Skin of body (tissue), 2 donors: ENCODE results near the gene MIA3. TPM values are rescaled to one million over a fixed set of nuclear protein-coding genes. Genes with fewer than 3 reads are reported as not detected.
"Not testable (repeated sequence)": the region's sequence is repeated elsewhere in the genome, so short reads cannot be mapped to it uniquely, and the experiment has no call there.

Experiments used
- DNase-seq: peaks from one replicate; lab custom pipeline; 2025; lab: John Stamatoyannopoulos, UW
- total RNA-seq: library from RNA; depleted of rRNA; stranded (reverse); fragments of >200 nt; gene quantifications from one replicate; pipeline ENCODE4 v1.2.3, GENCODE V29; 2014

MIA3 gene
- total RNA-seq, 1 donor from 2014 or later, result 44.8 TPM

DNA sequence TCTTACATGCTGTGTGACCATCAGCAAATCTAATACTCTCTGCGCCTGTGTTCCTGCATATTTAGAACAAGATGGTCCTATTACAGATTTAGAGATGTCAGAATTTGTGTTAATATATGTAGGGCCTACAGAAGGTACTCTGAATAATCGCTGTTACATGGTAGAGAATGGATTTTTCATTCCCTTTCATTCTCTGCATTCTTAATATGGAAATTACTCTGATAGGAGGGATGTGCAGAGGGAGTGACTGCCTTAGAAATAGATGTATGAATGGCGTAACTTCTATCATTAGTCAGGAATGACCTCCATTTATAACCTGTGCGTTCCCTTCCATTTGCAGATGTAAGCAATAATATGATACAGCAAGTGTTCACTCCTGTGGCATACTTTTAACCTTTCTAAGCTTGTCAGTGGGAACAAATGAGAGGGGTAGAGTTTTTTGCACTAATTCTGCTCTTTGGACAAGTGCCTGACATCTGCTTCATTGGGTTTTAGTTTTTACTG lies 45.6 kb downstream of the MIA3 start:
- DNase-seq, result no peak

DNA sequence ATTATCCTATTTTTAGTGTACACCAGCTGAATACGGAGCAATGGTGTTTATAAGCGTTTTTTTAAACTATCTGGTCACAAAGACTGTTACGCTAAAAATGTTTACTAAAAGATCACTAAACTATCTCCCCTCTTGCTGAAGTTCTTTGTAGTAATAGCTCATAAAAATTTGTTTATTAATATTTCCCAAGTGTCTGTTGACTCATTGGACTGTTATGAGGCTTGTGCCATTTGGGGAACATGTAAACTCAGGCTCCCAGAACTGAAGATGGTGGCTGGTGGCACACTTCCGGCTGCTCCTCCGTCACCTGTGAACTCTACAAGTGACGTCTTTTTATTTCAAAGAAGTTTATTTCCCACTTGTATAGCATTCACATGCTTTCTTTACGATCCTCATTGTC lies 48.1 kb downstream of the MIA3 start:
- DNase-seq, result no peak

DNA sequence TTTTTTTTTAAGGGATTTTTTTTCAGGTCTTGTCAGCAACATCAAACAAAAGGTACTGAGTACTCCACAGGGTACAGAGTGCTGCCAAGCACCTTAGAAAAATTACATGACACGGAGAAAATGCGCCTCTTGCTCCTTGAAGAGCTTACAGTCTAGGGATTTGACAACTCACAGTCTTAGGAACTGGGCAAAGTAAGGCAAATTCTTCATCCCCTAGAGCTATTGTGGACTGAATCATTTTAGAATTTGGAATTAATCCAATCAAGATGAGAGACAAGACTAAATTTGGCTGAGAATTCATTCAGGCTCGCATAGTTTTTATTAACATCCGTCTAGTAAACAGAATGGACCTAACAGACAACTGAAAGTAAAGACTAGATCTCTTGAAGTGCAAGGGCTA lies 50.3 kb downstream of the MIA3 start:
- not testable (repeated sequence) for DNase-seq

DNA sequence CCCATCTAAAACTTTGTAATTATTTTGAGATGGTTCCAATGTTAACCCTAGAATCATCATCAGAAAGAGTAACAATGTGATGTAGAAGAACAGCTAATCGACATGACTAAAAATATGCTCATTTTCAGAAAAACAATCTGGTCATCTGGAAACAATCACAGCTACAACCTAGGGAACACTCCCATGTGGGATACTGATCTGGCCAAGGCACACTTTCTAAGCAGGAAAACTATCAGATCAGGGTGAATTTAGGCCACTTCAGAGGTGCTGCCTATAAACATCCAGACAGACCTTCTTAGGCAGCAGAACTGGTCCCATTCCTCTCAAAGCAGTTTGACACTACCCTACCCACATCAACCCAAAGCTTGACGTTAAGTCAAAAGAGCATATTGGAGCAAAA lies 51.2 kb downstream of the MIA3 start:
- not testable (repeated sequence) for DNase-seq

DNA sequence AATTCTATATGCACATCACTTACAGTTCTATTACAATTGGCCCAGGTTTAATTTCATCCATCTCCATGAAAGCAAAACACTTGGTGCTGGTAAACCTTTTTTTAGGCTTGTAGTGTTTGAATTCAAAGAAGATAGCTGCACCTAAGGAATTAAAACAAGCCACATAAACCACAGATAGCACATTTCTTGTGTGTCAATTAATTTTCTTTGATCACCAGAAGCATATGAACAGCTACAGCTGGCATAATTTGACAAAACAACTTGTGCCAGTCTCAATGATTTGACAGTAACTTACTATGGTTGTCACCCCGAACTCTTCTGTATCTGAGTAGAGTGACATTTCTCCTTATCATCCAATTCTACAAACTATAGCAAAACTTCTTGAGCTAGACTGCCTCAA lies 52.2 kb downstream of the MIA3 start:
- no peak for DNase-seq

DNA sequence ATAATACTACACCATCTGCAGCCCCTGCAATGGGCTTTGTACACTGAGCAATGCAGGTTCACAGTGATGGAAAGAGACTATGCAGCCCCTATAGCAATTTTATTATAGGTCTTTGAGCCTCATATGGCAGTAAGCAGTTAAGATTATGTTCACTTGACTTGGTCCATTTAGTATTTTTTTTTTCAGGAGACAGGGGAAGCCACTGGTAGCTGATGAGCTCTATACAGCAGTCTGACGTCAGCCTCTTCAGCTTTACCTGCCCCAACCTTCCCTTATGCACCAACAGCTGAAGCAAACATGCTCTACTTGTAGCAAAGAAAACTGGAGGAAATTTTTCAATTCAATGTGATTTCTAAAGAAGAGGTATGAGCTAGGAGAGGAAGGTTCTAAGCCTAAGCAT lies 62.2 kb downstream of the MIA3 start:
- no peak for DNase-seq

DNA sequence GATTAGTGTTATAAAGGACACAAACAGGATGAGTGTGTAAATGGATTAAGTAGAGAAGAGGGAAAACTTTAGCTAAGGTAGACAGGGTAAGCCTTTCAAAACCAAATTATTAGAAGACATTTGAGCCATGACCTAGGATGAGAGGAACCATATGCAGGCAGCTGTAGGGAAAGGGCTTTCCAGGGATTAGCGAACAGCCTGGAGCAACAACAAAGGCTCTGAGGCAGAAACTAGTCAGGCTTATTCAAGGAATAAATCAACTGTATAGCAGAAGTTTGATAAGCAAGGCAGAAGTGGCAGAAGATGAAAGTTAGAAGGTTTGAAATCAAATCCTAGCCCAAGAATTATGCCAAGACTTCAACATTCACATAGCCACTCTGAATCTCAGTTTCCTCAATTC lies 73.1 kb downstream of the MIA3 start:
- DNase-seq, result no peak

DNA sequence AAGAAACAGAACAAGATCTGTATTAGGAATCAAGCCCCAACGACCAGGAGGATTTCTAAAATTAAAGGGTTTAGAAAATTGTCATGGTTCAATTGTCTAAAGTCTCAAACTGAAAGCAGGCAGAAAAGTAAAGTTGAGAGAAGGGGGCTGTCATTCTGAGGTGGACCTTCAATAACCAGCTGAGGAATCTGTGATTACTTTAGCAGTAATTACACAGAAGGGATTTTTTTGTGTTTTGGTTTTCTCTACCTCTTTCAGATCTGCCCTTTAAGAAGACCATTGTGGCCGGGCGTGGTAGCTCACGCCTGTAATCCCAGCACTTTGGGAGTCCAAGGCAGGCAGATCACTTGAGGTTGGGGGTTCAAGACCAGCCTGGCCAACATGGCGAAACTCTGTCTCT lies 77.0 kb downstream of the MIA3 start:
- no peak for DNase-seq

DNA sequence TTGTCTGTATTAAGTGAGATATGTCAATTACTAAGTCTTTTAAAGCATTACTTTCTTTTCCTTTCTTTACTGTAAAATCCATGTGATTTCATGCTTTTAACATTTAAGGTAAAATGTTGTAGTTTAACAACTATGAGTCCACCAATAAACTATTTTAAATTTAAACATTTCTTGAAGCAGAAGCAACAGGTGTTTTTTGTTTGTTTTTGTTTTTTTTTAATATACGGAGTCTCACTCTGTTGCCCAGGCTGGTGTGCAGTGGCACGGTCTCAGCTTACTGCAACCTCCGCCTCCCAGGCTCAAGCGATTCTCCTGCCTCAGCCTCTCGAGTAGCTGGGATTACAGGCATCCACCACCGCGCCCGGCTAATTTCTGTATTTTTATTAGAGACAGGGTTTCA lies 78.8 kb downstream of the MIA3 start:
- no peak for DNase-seq

DNA sequence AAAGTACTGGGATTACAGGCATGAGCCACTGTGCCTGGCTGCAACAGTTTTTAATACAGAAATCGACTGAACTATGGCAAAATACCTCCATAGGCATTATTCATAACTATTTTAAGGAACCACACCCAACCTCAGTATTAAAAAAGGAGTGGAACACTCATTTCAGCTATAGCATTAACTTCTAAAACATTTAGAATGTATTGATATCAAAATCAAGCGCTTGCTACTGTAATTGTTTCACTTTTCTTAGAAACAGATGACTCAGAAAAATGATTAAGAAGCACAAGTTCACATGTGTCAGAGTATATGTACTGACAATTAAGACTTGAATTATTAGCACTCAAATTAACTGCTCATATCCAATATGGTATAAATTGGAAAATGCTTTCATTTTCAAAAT lies 79.3 kb downstream of the MIA3 start:
- DNase-seq, result no peak

DNA sequence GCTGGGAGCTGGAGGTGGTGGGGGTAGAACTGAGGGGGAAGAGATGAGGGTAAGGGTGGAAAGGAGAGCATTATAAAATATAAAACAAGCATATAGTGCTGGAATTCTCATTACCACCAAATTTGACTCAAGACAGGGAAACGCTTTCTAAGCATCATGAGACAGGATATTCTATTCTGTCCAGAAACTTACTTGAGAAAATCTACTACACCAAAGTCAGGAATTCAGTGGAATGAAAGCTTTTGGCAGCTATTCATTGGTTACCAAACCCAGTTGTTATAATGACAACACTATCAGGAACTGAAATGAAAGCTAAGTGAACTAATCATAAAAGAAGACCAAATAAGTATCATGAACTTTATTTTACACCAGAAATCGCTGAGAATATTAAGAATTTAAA lies 79.9 kb downstream of the MIA3 start:
- no peak for DNase-seq

DNA sequence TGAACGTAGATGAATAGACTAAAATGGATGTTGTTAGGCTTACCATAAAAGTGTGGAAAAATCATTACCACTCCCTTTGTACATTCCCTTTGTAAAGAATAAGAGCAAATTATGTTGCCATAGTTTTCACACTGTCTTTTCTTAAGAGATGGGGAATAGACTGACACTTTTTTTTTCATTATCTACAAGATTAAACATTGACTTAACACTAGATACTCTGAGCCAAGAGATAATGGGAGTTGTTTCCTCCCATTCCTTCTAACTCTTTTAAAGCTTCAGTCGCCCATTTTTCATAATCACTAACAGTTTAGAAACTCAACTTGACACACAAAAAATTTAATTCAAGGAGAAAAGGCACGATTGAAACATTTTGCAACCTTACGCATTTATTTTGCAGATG lies 84.3 kb downstream of the MIA3 start:
- DNase-seq, result no peak

DNA sequence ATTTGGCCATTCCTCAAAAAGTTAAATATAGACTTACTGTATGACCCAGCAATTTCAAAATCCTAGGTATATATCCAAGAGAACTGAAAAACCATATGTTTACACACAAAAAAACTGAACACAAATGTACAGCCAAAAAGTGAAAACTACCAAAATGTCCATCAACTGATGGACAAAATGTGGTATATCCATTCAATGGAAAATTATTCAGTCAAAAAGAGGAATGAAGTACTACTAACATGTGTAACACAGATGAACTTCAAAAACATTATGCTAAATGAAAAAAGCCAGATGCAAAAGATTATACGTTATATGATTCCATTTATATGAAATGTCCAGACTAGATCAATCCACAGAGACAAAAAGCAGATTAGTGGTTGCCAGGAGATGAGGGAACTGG lies 86.4 kb downstream of the MIA3 start:
- no peak for DNase-seq

DNA sequence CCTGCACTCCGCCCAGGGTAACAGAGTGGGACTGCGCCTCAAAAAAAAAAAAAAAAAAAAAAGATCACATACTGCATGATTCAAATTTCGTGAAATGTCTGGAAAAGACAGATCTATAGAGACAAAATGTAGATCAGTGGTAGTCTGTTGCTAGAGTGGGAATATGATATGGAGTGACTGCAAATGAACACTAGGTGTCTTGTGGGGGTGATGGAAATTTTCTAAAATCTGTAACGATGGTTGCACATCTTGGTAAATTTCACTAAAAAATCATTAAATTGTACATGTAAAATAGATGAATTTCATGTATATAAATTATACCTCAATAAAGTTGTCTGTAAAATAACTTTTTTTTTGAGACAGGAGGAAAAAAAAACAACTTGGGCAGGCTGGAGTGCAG lies 88.9 kb downstream of the MIA3 start:
- no peak for DNase-seq

DNA sequence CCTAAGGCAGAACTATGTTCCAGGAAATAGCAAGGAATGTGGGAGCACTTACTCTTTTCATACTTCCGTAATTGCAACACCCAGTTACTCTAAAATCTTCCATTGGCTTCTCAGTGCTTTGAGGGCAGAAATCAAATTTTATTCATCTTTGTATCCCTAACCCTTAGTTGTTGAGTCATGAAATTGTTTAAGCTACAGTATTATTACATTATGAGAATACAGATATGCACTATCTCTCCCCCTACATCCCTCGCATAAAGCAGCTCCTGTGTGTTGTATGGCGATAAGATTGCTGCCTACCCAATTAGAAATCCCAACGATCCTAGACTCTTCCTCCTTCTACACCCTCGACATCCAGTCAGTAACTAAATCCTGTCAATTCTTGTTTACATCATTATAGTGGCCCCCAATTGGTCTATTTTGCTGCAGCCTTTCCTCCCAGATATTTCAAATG lies 91.8 kb downstream of the MIA3 start:
- no peak for DNase-seq

DNA sequence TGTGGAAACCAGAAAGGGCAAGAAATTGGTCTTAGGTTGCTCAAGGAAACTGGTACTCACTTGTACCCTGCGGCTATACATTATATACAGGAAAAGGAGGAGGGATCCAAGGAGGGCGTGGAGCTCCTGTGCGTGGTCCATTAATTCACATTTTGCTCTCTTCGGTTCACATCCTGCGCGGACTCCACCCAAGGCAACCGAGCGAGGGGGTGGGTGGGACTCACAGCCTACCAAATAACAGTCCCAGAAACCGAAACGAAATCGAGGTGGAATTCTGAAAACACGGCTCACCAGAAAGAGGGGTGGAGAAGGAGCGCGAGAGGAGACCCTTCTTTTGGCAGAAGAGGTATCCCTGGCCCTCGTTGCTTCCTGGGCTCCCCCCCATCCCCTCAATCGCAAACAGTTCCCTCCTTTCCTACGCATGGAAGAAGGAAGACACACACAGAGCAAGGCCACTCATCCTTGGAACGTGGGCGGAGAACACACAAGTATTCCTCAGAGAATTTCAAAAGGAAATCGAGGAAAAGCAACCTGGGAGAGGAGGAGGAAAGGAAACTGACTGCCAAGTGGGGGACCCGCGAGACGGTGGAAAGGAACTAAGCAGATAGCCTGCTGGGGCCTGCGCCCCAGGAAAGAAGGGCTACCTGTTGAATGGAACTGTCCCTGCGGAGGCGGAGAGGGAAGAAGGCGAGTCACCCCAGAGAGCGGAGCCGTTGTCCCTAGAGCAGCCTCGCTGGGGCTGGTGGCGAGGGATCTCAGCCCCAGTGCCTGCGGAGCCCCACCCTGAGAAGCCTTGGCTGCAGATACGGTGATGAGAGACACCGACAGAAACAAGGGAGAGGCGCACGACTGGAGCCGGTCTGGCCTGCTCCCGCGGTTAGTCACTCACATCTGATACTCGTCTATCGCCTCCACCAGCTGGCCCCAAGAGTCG lies 93.7 kb downstream of the MIA3 start:
- peak; percentile 23 for DNase-seq

DNA sequence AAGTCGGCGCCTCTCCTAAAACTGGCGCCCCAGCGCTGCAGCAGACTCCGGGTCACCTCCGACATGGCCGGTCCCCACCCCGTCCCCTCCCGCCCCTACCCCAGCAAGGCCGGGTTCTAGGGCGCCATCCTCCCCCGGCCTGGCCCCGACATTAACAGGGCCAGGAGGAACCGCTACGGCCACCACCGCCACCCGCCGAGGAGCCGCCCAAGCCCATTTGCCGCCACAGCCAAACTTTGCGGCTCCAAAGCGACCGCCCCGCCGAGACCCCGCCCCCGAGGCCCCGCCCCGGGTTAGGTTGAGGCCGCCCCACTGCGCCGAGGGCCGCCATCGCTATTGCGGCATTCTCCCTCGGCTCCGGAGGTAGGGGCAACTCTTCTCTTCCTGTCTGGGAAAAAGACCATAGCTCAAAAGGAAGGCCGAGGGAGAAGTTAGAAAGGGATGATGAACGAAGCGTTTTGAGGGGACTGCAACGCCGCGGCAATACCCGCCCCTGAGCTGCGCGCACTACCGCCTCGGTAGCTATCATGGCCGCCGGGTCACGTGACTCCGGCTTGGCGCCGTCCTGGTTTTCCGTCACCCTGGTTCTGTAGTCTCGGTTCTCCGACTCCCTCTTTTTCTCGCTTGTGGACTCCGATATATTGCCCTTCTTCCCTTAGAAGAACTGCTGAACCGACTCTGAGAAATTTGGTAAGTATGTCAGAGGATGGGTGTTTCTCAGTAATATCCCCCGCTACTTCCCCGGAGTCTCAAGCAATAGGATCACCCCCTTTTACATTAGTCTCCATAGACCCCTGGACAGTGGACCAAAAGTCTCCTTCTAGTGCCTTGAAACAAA lies 94.6 kb downstream of the MIA3 start, which contains the start of the genes AIDA and BROX:
TSS of gene AIDA (minus strand) at position 239 of the 838 bp plus-strand sequence. CDS start at position 65, 174 bp downstream.
TSS of gene BROX (plus strand) at position 312 of the 838 bp plus-strand sequence. CDS start 3,136 bp downstream, outside the sequence.
- peak; percentile 91 for DNase-seq

DNA sequence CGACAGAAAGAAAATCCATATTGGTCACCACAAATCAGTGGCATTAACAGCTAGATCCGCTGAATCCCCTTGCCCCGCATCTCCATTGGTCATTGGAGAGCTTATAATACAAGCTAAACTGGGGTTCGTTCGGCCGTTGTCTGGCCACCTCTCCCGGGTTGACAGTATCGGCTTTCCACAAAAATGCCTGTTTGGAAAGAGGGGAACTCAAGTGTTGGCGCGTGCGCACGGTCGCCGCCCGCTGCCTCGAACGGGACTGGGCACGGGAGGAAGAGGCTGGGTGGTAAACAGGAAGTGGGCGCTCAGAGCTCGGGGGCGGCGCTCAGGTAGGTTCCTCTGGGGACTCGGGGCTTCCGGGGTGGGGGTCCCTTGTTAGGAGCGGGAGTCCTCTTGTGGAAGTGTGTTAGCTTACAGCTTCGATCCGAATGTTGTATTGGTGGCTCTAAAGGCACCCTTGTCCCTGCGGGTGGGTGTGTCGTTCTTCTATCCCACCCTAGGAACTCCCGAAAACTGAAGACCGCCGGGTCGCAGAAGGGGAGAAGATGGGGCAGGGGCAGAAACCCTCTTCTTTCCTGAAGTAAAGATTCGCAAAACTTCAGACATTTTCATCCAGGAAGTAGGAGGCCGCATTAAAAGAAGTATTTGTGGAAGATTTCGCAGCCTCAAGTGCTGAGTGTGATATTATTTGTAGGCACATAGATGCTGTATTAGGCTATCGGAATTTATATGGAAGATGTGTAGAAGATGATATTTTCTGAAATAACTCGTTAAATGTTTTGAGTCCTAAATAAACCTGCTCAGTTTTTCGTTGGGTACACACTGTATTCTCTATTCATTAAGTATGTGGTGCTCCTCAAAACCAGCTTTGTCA lies 95.4 kb downstream of the MIA3 start:
- peak; percentile 96 for DNase-seq

DNA sequence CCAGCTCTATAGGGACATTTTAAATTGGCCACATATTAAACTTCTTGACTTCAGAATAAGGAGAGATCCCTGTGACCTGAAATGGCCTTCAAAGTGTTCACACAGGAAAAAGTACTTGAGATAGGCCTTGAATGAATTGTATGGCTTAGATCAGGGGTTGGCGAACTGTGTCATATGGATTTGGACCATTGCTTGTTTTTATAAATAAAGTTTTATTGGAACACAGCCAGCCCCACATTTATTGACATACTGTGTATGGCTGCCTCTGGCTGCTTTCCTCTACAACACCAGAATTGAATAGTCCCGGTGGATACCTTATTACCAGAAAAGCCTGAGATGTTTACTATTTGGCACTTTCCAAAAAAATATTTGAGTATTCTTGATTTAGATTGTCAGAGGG lies 98.5 kb downstream of the MIA3 start:
- DNase-seq, result no peak
